Testis (tissue), 3 donors: ENCODE measurements around the gene GPC1. TPM values are rescaled to one million over a fixed set of nuclear protein-coding genes. Genes with fewer than 3 reads are reported as not detected.

Source experiments
- DNase-seq: peaks from one replicate; pipeline ENCODE4 v3.0.0-alpha.2; 2019
- H3K27ac ChIP-seq, 2 donors: fragments of 200-600 bp; sonication (generic); one replicate each; pipeline ENCODE4 v1.5.1; 2019
- H3K27me3 ChIP-seq: fragments of 200-600 bp; sonication (generic); one replicate; pipeline ENCODE4 v1.5.1; 2019
- H3K36me3 ChIP-seq: fragments of 200-600 bp; sonication (generic); one replicate; pipeline ENCODE4 v1.5.1; 2017; ENCODE audit warnings: low read depth; ENCODE audit errors: missing control alignments
- H3K4me1 ChIP-seq: fragments of 200-600 bp; sonication (generic); one replicate; pipeline ENCODE4 v1.5.1; 2019
- H3K4me3 ChIP-seq, 2 donors: fragments of 200-600 bp; sonication (generic); one replicate each; pipeline ENCODE4 v1.5.1; 2017 to 2019
- H3K9me3 ChIP-seq: fragments of 200-600 bp; sonication (generic); one replicate; pipeline ENCODE4 v1.5.1; 2017
- POLR2A ChIP-seq: fragments of 450-650 bp; IDR thresholded peaks from one replicate; pipeline ENCODE4 v1.6.1; 2017; ENCODE audit warnings: antibody characterized with exemption, mild to moderate bottlenecking, moderate library complexity
- WGBS, 2 donors: methylation state at CpG; one replicate each; pipeline ENCODE4 v1.1.5; 2018; 5-methylcytosine and 5-hydroxymethylcytosine counted together
- intact Hi-C: fragments of 100-400 bp; cut with DNase I; formaldehyde crosslinking; loops from one replicate; pipeline ENCODE4 v1.15.1; 2023; ENCODE audit warnings: low total_unique reads
- polyA plus RNA-seq: library from polyadenylated mRNA; stranded (reverse); fragments of 350-450 nt; fragmentation: Illumina TruSeq; extraction: RNeasy Lipid Tissue Mini Kit (QIAGEN cat#74804); gene quantifications from one replicate; pipeline ENCODE4 v1.2.3, GENCODE V29; 2014; ENCODE audit warnings: low read depth, low replicate concordance; ENCODE audit not compliant: insufficient read depth
- total RNA-seq, 2 donors: library from RNA; depleted of rRNA; stranded (reverse); fragments of >200 nt; gene quantifications; one replicate each; pipeline ENCODE4 v1.2.3, GENCODE V29; 2016
- TF ChIP-seq, protein P1 (sequence below), 3 experiments: fragments of 450-650 bp in 2 of 3; fragments of 200-600 bp in 1 of 3; sonication (generic) in 1 of 3; IDR thresholded peaks; one replicate each; pipeline ENCODE4 v1.5.1; 2016 to 2019; ENCODE audit warnings: antibody characterized with exemption in 3 of 3, mild to moderate bottlenecking in 2 of 3, moderate library complexity in 1 of 3

GPC1 gene
- total and polyA plus RNA-seq, 3 donors from 2014 or later = 74.2 to 479 (median 244) TPM

- H3K4me1 ChIP-seq = no peaks in the 10 kb centered on the region
- peak; percentile 34 for DNase-seq
- no peak overlapping the region for H3K4me3 ChIP-seq
- no peaks in the 10 kb centered on the region for H3K36me3 ChIP-seq
- WGBS, 2 donors = 70 to 79% methylated on average over 19 of the region's 19 CpGs
- intact Hi-C loops = no loop called here
- H3K9me3 ChIP-seq = no peaks in the 10 kb centered on the region
- H3K27ac ChIP-seq = no peak overlapping the region
- no peak for TF ChIP-seq POLR2A
- TF ChIP-seq, protein P1, sequence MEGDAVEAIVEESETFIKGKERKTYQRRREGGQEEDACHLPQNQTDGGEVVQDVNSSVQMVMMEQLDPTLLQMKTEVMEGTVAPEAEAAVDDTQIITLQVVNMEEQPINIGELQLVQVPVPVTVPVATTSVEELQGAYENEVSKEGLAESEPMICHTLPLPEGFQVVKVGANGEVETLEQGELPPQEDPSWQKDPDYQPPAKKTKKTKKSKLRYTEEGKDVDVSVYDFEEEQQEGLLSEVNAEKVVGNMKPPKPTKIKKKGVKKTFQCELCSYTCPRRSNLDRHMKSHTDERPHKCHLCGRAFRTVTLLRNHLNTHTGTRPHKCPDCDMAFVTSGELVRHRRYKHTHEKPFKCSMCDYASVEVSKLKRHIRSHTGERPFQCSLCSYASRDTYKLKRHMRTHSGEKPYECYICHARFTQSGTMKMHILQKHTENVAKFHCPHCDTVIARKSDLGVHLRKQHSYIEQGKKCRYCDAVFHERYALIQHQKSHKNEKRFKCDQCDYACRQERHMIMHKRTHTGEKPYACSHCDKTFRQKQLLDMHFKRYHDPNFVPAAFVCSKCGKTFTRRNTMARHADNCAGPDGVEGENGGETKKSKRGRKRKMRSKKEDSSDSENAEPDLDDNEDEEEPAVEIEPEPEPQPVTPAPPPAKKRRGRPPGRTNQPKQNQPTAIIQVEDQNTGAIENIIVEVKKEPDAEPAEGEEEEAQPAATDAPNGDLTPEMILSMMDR (IDR thresholded peaks at IDR 0.05) = no peak
- no peaks in the 10 kb centered on the region for H3K27me3 ChIP-seq
Observed at GRCh38 chr2:240397924-240398645, 37.4 kb upstream of the GPC1 start.

DNA sequence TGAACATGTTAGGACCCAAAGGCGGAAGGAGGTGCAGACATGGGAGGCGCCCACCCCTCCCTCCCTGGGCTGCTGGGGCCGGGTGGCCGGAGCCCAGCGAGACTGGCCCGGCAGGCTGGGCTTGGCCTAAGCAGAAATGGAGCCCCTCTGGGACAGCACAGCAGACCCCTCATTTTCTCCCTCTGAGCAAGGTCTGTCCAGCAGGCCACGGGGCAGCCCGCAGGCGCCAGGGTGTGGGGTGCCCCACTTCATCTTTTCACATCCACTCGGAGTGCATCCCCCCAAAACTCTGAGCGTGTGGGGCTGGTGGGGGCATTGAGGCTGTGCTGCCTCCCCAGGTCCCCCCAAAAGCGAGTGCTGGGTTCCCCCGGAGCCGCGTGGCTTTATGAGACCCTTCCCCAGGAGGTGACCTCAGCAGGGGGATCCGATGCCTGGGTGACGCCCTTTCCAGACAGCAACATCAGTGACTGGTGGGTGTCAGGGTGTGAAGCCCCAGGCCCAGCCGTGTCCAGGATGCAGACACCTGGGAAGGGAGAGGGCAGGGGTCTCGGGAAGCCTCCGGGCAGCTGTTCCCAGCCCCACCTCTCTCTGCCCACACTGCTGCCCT, 36.7 kb upstream of the GPC1 start:
- Histone ChIP-seq H3K27me3 (no peaks in the 10 kb centered on the region), H3K4me1 (no peaks in the 10 kb centered on the region), H3K9me3 (no peaks in the 10 kb centered on the region), H3K36me3 (no peaks in the 10 kb centered on the region), H3K4me3 (no peak overlapping the region), H3K27ac (no peak overlapping the region)
- WGBS, 2 donors = 86 to 88% methylated on average over 20 of the region's 20 CpGs
- intact Hi-C loops = no loop called here
- peak; percentile 4 for DNase-seq
- TF ChIP-seq, protein P1 (IDR thresholded peaks at IDR 0.05) = no peak

- H3K36me3 ChIP-seq = no peaks in the 10 kb centered on the region
- no peak overlapping the region for H3K4me3 ChIP-seq
- H3K27me3 ChIP-seq = no peaks in the 10 kb centered on the region
- no peak overlapping the region for H3K27ac ChIP-seq
- TF ChIP-seq, protein P1 (IDR thresholded peaks at IDR 0.05) = no peak
- intact Hi-C loops = no loop called here
- no peaks in the 10 kb centered on the region for H3K4me1 ChIP-seq
- DNase-seq = peak; percentile 5
- H3K9me3 ChIP-seq = no peaks in the 10 kb centered on the region
- 91 to 95% methylated on average over 11 to 14 of the region's 14 CpGs for WGBS, 2 donors
Observed at GRCh38 chr2:240399419-240400324, 35.8 kb upstream of the GPC1 start.

DNA sequence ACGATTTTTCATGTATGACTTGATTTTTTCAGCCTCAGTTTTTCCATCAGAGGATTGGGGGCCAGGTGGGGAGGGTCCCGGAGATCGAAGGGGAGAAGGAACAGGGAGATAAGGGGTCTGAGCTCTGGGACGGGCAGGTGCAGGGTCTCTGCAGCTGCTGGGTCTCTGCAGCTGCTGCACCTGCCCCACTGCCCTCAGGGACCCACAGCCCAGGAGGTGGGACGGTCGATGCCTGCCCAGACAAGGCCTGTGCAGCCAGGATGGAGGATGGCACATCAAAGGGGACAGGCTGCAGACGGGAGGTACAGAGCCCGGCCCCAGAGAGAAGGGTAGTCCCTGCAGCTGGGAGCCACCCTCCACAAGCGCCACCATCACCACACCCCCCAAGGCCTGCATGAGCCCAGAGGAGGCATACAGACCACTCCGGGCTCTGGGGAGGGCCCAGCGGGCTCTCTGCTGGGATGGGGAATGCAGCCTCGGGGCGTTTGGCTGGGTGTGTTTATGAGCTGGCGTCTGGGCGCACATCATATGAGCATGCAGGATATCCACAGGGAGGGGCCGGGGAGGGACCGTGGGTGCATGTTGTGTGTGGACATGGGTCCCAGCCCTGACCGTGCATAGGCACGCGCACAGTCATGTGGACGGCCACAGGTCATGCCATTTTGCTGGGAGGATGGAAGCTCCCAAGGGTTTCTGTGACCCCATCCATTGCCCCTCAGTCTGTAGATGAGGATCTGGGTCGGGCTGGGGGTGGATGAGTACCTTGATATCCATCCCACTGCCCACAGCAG, 34.9 kb upstream of the GPC1 start:
- no peak overlapping the region for H3K27ac ChIP-seq
- WGBS, 2 donors = 91 to 93% methylated on average over 21 to 22 of the region's 22 CpGs
- no peaks in the 10 kb centered on the region for H3K9me3 ChIP-seq
- no peaks in the 10 kb centered on the region for H3K27me3 ChIP-seq
- no peak overlapping the region for H3K4me3 ChIP-seq
- H3K4me1 ChIP-seq = no peaks in the 10 kb centered on the region
- no peaks in the 10 kb centered on the region for H3K36me3 ChIP-seq
- intact Hi-C loops = no loop called here
- TF ChIP-seq, protein P1 (IDR thresholded peaks at IDR 0.05) = no peak
- TF ChIP-seq POLR2A = no peak
- DNase-seq = peak; percentile 10
